Activated CD8-positive, alpha-beta memory T cell treated with anti-CD3 and anti-CD28 coated beads for 1 hour (primary cell): ENCODE measurements around the gene IL34.

Experiments
- DNase-seq, 2 donors: peaks; one replicate each; pipeline ENCODE4 v3.0.0-alpha.2; 2020; ENCODE audit warnings: low read depth in 1 of 2; ENCODE audit errors: extremely low read depth in 1 of 2

The IL34 gene

GRCh38 chr16:70676675-70677498 lies 30.5 kb downstream of the IL34 start:
- DNase-seq = no peak

DNA sequence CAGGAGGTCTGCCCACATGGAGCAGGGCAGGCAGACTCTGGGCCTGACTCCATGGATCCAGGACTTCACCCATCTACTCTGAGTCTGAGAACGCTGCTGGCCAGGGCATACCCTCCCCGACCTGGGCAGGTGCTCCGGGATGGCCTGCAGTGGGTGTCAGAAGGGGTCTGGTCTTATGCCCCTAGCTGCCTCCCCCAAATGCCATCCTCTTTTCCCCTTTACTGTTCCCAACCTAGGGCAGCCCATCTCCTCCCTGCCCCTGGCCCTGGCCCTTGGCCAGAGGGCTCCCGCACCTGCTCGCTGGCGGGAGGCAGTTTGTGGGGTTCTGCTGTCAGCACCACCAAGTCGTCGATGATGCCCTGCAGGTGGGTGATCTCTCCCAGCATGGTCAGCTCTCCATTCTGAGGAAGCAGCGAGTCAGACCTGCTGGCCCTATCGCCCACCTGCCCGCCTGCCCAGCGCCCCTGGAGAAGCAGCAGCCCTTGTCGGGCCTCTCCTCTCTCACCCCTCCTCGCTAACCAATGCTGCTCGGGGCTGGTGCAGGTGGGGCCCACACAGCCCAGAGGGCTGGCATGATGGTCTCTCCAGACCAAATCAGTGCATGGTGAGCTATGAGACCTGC lies 31.3 kb downstream of the IL34 start:
- no peak for DNase-seq

DNA sequence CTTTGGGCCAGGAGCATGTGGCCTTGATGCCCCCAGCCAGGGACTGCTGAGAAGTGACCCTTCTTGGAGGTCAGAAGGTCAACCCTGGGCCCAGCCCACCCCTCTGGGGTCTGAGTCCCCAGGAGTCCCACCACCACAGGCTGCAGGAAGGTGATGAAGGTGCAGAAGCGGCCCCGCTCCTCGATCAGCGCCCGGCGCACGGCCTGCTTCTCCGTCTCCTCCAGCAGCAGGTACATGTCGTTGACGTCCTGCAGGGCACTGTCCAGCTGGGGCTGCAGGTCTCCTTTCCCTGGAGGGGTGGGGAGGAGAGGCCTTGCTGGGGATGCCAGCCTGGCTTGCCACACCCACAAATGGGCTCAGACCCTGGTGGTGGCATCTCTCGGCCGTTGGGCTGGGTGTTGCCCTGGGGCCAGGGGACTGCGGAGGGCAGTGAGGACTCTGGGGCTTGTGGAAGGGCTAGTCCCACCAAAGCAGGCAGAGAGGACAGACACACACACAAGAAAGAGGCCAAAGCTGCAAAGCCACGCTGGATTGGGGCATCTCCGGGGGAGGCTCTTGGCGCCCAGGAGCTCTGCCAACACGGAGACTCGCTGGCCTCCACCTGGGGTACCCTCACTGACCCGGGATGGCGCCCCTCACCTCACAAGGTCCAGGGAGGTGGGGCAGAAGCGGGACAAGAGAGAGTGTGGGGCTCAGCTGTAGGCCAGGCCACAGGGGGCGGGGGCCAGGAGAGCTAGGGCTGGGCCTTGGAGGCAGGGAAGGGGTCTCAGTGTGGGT lies 31.9 kb downstream of the IL34 start:
- no peak for DNase-seq

DNA sequence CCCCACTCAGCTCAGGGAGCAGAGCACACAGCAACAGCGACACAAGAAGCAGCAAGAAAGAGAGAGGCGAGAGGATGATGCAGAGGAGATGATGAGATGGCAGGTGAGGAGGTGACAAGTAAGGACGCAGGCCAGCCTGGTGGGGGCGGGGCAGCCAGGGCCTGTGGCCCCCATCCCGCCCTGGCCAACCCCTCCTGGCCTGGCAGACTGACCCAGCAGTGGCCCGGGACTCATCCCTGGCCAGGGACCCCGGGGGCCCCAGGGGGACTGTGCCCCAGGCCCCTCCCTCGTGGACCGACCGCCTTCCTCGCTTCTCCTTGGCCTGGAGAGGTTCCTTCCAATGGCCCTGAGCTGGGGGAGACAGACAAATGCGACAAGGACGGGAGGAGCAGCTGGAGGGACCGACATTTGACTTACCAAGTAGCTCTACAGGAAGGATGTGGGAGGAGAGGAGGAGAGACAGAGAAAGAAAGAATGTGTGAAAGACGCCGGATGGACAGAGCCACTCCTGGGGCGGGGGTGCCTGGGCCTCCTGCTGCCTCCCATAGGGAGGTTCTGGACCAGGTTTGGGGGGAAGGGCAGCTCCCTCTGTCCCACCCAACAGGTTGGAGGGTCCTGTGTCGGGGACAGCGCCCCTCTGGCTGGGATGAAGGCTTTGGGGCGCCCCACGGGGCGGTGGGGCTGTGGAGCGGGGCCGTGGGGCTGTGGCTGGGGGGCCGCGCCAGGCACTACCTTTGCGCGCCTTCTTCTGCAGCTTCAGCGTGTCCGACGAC lies 32.7 kb downstream of the IL34 start:
- DNase-seq = no peak

GRCh38 chr16:70679671-70680494 lies 33.5 kb downstream of the IL34 start:
- DNase-seq = no peak

- DNase-seq = no peak
Observed at GRCh38 chr16:70680495-70681381, 34.4 kb downstream of the IL34 start.

GRCh38 chr16:70681382-70682238 lies 35.3 kb downstream of the IL34 start:
- DNase-seq = no peak

- no peak for DNase-seq
Observed at GRCh38 chr16:70682239-70683145, 36.1 kb downstream of the IL34 start.

DNA sequence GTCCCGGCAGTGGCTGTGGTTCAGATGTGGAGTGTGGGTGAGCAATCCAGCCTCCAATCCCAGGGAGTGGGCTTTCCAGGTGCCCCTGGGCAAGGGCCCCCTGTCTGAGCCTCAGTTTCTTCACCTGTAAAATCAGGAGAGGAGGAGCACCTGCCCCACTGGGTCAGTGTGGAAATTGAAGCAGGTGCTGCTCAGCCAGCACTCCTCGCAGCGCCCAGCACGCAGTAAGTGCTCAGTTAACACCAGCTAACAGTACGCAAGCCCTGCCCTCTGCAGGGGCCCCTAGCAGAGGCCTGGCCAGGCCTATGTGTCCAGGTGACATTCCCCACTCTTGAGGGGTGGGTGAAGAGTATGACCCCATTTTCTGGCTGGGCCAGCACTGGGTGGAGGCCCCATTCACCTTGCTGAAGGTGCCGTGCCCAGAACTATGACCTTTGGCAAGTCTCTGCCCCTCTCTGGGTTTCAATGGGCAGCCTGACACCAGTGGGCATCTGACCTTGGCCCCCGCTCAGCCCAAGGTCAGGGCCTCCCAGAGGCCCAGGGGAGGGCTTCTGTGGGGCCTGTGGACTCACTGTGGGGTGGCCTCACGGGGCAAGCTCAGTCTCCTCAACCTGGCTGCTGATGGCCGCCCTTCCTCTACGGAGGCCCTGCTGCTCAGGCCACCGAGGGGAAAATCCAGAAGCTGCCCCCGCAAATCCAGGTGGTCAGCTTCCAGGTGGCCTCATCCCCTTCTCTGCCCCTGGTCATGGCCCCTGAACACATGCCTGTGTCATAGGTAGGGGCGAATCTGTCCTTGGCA lies 37.0 kb downstream of the IL34 start:
- DNase-seq = no peak

GRCh38 chr16:70684146-70685060 lies 38.0 kb downstream of the IL34 start:
- no peak for DNase-seq

GRCh38 chr16:70685061-70685937 lies 38.9 kb downstream of the IL34 start:
- no peak for DNase-seq

DNA sequence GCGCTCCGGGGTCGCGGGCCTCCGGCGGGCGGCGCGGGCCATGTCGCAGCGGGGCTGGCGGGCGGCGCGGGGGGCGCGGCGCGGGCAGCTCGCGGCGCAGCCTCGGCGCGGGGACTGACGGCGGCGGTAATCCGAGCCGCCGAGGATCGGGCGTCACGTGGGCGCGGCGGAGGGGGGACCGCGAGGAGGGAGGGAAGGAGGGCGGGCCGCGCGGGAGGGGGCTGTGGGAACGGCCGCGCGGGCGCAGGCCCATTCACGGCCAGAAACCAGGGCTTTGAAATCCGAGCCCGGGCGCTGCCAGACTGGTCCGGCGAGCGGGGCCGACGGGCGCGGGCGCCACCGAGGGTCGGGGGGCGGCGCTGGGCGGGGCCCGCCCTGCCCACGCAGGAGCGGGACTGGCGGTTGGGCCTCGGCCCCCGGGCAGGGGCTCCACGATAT lies 39.6 kb downstream of the IL34 start, which contains the start of gene MTSS2:
Gene MTSS2, minus strand, starts transcription at position 116 of the 438 bp plus-strand sequence. CDS start 262 bp downstream, outside the sequence.
- no peak for DNase-seq

- DNase-seq = no peak
Observed at GRCh38 chr16:70686376-70687101, 40.2 kb downstream of the IL34 start.
